SU-DHL-6 (cell line): ENCODE results near the gene FBXO41.

ENCODE experiments used
- EZH2phosphoT487 ChIP-seq: fragments of 200-600 bp; sonication (generic), shearing (Covaris generic); conservative IDR thresholded peaks from 2 replicates; pipeline ENCODE4 v1.6.1; 2018; ENCODE audit warnings: mild to moderate bottlenecking, antibody characterized with exemption, low read length, moderate library complexity, mixed read lengths
- TF ChIP-seq, protein P1 (sequence below): fragments of 200-600 bp; sonication (generic); IDR thresholded peaks from one replicate; pipeline ENCODE4 v1.5.1; 2017; ENCODE audit warnings: antibody characterized with exemption, mild to moderate bottlenecking, low read length, moderate library complexity; ENCODE audit not compliant: insufficient read depth, poor library complexity, severe bottlenecking

DNA sequence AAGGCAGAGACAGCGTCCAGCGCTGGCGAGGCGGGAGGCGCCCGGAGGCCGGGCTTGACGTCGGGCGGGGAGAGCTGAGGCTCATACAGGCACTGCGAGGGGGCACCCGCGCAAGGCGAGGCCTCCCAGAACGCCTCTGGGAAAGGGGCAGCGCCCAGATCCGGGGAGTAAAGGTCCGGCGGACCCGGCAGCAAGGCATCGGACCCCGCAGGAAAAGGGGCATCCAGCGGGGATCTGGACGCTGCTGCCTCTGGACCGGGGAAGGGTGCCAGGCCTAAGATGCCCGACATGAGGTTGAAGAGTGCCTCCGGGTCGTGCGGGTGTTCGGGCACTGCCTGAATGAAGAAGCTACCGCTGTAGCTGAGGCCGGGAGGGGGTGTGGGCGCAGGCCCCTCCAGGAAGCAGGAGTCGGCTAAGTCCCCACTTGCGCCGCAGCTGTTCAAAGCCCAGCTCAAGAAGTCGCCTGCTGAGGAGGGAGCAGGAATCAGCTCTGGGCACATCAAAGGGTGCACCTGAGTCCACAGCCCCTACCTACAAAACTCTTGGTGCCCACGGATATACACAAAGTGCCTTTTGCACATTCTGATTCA, 8.1 kb upstream of the FBXO41 start:
- TF ChIP-seq, protein P1, sequence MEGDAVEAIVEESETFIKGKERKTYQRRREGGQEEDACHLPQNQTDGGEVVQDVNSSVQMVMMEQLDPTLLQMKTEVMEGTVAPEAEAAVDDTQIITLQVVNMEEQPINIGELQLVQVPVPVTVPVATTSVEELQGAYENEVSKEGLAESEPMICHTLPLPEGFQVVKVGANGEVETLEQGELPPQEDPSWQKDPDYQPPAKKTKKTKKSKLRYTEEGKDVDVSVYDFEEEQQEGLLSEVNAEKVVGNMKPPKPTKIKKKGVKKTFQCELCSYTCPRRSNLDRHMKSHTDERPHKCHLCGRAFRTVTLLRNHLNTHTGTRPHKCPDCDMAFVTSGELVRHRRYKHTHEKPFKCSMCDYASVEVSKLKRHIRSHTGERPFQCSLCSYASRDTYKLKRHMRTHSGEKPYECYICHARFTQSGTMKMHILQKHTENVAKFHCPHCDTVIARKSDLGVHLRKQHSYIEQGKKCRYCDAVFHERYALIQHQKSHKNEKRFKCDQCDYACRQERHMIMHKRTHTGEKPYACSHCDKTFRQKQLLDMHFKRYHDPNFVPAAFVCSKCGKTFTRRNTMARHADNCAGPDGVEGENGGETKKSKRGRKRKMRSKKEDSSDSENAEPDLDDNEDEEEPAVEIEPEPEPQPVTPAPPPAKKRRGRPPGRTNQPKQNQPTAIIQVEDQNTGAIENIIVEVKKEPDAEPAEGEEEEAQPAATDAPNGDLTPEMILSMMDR: no peak
- no peak for TF ChIP-seq EZH2phosphoT487
